ENCODE results near the gene TRAK1.
A peak's percentile ranks its signal among the peaks of the same experiment; 100 is the strongest.

TRAK1 gene

GRCh38 chr3:42123824-42124658, 32.9 kb downstream of the TRAK1 start:
- DNase-seq, result no peak

DNA sequence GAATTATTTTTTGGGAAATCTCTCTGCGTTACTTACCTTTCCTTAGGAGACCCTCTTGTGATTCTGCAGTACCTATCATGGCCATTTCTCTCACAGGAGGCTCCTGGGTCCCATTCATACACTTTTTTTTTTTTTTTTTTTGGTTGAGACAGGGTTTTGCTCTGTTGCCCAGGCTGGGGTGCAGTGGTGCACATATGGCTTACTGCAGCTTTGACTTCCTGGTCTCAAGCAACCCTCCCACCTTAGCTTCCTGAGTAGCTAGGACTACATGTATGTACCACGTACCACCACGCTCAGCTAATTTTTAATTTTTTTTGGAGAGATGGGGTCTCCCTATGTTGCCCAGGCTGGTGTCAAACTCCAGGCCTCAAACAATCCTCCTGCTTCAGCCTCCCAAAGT, 36.1 kb downstream of the TRAK1 start:
- no peak for DNase-seq

DNA sequence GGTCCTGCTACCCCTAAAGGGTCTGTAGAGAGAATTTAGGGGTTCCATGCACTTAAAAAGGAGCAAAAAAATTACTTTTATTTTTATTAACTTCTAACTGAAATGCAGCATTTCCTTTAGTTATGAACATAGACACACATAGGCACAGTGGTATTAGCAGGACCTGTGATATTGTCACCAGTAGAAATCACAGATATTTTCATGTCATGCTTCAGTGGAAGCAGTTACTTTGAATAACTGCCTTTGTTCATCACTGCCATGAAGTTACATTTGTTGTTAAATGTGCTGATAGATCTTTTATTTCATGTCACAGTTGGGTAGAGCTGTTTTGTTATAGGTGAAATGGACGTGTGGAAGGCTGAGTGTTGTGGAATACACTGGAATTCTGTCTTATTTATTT, 37.4 kb downstream of the TRAK1 start:
- no peak for DNase-seq

GRCh38 chr3:42129014-42129953, 38.1 kb downstream of the TRAK1 start:
- peak in 1 of 14 donors; percentile 53 for DNase-seq

- DNase-seq, result no peak
These were observed 38.8 kb downstream of the TRAK1 start for GRCh38 chr3:42130007-42130328.

- DNase-seq, result no peak
These were observed 39.3 kb downstream of the TRAK1 start for GRCh38 chr3:42130329-42131070.

GRCh38 chr3:42133500-42134298, 42.5 kb downstream of the TRAK1 start:
- DNase-seq, result no peak

DNA sequence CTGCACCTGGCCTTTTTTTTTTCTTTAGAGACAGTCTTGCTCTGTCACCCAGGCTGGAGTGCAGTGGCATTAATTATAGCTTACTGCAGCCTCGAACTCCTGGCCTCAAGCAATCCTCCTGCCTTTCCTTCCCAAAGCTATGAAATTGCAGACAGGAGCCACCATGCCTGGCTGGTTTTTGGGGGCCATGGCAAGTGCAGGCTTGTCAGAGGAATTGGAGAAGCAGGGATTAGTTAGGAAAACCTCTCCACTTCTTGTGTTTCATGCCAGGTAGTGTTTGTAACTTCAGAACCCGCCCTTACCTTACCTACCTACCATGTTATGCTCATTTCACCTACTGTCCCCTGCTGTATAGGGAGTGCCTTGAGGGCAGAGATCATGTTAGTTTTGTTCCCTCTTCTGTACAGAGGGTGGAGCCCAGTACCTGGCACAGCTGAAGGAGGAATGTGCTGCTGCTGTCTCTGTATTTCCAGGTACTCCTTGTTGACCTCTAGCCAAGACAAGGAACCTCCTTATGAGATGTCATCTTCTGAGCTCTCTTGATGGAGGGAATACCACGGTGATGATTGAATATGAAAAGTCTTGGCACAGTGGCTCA, 43.8 kb downstream of the TRAK1 start:
- DNase-seq, result no peak

GRCh38 chr3:42139621-42140453, 48.7 kb downstream of the TRAK1 start:
- peak in 1 of 14 donors; percentile 68 for DNase-seq

- DNase-seq, result peak in 1 of 14 donors; percentile 20
These were observed 49.6 kb downstream of the TRAK1 start for GRCh38 chr3:42140665-42141203.

- no peak for DNase-seq
These were observed 52.3 kb downstream of the TRAK1 start for GRCh38 chr3:42143440-42143839.

- DNase-seq, result no peak
These were observed 53.1 kb downstream of the TRAK1 start for GRCh38 chr3:42144209-42144608.

DNA sequence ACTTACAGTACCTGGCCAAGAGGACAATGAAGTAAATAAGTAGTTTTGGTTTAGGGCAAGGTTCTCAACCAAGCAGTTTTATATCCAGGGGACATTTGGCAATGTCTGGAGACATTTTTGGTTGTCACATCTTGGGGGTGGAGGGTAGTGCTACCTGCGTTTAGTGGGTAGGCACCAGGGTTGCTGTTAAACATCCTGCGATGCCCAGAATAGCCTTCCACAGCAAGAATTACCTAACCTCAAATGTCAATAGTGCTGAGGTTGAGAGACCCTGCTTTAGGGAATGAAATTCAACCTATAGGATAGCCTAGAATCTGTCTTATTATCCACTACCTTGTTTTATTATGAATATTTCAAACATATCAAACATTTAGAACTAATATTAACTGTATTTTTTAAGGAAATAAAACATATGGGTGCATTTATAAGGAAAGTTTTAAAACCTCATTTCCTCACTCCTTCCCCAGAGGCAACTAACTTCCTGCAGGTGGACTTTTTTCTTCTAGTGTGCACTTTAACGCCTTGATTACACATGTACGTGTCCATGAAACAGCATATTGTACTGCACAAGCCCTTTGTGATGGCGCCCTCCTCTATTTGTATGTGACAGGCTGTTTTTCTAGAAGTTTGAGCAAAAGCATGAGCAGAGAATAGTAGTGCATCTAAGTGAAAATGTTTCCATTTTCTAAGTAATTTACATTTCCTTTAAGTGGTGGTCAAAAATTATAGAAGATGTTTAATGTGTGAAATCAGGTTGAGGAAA, 57.1 kb downstream of the TRAK1 start:
- DNase-seq, result no peak

DNA sequence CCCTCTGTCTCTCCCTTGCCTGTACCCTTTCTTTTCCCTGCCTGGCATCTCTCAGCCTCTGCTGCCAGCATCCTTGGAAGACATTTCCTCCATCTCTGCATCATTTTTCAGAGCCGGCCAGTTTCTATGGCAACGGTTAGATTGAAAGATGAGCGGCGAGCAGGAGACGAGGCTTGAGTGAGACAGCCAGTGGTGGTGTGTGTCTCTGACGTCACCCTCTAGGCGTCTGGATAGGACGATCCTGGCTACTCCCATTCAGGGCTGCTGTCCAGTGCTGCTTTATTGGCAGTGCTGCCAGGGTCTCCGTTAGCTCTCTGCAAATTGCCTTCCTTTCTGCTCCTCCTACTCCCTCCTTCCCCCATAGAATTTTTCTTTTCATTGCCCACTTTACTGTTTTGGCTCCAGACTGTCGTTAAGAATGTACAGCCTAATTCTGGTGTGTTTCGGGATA, 57.9 kb downstream of the TRAK1 start:
- DNase-seq, result peak in 13 of 14 donors; percentile 15 to 97 (median 82)

GRCh38 chr3:42149532-42149931, 58.4 kb downstream of the TRAK1 start:
- DNase-seq, result no peak

DNA sequence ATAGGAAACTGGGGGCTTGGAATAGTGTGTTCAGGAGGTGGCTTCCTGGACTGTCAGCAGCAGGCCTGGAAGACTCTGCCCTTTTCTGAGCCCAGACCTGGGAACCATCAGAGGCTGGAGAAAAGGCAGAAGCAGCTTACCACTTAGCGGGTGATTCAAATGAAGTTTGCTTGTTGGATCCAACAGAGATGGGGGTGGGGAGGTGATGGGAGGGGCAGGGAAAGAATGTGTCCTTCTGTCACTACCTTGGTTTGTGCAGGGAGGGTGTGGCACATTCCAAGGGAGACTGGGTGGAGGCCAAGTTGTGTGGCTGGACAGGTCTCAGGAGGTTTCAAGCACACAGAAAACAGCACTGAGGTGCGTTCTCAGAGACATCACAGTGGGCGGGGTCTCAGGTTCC, 58.8 kb downstream of the TRAK1 start:
- DNase-seq, result peak in 1 of 14 donors; percentile 29

GRCh38 chr3:42151596-42152168, 60.5 kb downstream of the TRAK1 start:
- no peak for DNase-seq

DNA sequence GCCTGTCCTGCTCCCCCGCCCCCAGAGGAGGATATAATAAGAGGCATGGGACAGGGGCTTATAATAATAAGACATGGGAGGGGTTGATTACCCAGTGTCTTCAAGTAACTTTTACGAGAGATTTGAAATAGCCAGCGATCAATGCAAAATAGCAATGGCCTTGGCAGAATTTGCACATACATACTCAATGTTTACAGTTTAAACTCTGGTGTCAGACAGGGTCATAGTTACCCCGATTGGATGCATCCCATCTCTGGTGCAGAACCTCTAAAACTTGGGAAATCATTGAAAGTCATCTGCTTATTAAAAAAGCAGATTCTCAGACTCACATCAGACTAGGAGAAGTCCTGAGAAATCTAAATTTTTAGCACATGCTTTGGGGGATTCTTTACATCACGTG, 61.0 kb downstream of the TRAK1 start:
- no peak for DNase-seq

GRCh38 chr3:42153039-42153438, 61.9 kb downstream of the TRAK1 start:
- no peak for DNase-seq

Measured in C1 segment of cervical spinal cord (tissue), 14 donors.